Measurements from ENCODE around the gene ADAMTS1.
"Not testable (repeated sequence)": the region's sequence is repeated elsewhere in the genome, so short reads cannot be mapped to it uniquely, and the experiment has no call there.

The ADAMTS1 gene

GRCh38 chr21:26845066-26845758, at the start of gene ADAMTS1:
ADAMTS1 (minus strand) TSS chr21:26845409; CDS start chr21:26844954, 455 bp downstream.
- no peak for TF ChIP-seq ZNF274 (IDR thresholded peaks at IDR 0.05; ENCODE audit: low read depth, low read length)
- H3K4me3 ChIP-seq (ENCODE audit: low read length): peak within 1 kb of the TSS; percentile 52

DNA sequence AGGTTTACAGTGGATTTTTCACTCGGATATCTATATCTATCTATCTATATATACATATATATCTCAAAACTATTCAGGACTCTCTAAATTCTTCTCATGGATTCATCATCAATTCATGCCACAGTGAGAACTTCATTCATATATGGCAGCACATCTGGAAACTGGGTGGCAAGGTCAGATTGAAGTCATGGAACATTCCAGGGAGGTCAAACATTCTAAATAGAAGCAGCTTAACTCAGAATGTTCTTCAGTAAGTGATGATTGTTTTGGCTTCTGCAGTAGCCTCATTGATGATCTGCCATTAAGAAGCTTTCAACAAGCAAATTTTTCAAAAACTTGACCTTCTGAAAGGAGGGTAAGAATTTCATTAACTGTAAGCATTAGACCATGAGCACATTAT, 46.9 kb upstream of the ADAMTS1 start:
- no peak overlapping the region for H3K4me3 ChIP-seq (ENCODE audit: low read length)
- TF ChIP-seq ZNF274 (IDR thresholded peaks at IDR 0.05; ENCODE audit: low read depth, low read length): no peak

DNA sequence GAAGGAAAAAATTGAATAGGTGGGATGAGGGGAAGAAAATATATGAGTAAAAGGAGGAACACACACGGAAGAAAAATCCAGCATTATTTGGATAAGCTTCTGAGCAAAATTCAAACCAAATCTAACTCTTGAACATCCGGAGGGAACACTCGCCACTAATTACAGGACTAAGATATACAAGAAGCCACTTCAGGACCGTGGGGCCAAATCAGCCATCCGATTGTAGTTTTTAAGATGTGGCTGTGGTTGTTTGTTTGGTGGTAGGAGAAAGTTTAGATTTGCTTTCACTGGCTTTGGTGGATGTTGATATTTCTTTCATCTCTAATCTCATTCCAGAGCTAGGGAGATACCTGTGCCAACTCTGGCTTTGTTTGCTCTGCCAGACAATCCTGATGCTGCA, 43.7 kb upstream of the ADAMTS1 start:
- no peak overlapping the region for H3K4me3 ChIP-seq (ENCODE audit: low read length)
- no peak for TF ChIP-seq ZNF274 (IDR thresholded peaks at IDR 0.05; ENCODE audit: low read depth, low read length)

DNA sequence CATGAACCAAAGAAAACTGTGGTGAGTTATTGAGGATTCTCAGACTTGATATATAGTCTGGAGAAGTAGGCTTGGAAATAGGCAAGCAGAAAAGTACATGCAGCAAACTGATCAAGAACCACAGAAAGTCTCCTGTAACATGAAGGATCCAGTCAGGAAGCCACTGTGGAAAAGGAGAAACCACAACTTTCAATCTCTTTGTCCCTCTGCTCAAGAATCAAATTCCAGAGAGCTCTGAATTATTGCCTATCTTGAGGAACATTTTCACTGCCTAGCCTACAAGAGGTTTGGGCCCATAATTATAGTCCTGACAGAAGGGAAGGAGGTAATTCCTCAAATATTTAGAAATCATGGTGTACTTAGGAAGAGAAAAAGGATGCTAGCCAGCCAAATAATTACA, 43.0 kb upstream of the ADAMTS1 start:
- TF ChIP-seq ZNF274 (IDR thresholded peaks at IDR 0.05; ENCODE audit: low read depth, low read length): no peak
- no peak overlapping the region for H3K4me3 ChIP-seq (ENCODE audit: low read length)

- TF ChIP-seq ZNF274 (IDR thresholded peaks at IDR 0.05; ENCODE audit: low read depth, low read length): no peak
- H3K4me3 ChIP-seq (ENCODE audit: low read length): no peak overlapping the region
These were observed 42.0 kb upstream of the ADAMTS1 start for GRCh38 chr21:26887251-26887650.

DNA sequence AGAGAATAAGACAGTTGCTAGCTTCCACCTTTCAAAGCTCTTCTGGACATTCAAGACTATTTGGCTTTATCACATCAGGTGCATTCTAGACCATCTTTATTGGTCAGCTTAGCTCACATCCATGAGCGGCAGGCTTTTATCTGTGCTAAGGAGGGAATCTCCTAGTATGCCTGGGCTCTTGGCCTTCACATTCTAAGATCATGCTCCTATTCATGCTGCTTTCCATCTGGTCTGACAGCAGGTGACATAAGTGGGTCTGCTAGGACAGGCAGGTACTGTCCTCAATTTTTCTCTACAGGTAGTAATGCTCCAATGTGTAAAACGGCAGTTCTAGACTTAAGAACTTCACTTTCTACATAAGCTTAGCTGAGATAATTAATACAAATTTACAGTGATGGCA, 39.2 kb upstream of the ADAMTS1 start:
- no peak for TF ChIP-seq ZNF274 (IDR thresholded peaks at IDR 0.05; ENCODE audit: low read depth, low read length)
- H3K4me3 ChIP-seq (ENCODE audit: low read length): no peak overlapping the region

DNA sequence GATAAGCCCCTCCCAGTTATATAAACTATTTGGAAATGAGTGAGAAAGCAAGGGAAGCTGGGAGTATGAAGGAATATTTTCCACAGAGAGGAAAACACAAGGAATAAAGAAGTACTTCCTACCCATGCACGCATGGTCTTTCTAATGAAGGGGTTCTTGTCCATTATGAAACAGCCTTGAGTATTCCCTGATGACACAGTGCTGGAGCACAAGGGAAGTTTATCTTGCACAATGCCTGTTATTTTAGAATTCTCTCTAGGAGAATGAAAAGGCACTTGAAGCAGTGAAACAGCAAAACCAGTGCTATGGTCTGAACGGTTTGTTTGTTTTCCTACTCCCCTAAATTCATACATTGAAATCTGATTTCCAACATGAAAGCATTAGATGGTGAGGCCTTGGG, 38.6 kb upstream of the ADAMTS1 start:
- TF ChIP-seq ZNF274 (IDR thresholded peaks at IDR 0.05; ENCODE audit: low read depth, low read length): no peak

GRCh38 chr21:26881504-26882228, 36.5 kb upstream of the ADAMTS1 start:
- no peak for TF ChIP-seq ZNF274 (IDR thresholded peaks at IDR 0.05; ENCODE audit: low read depth, low read length)
- H3K4me3 ChIP-seq (ENCODE audit: low read length): no peak overlapping the region

More for the DNA sequence above, 38.6 kb upstream of the ADAMTS1 start:
- no peak overlapping the region for H3K4me3 ChIP-seq (ENCODE audit: low read length)

DNA sequence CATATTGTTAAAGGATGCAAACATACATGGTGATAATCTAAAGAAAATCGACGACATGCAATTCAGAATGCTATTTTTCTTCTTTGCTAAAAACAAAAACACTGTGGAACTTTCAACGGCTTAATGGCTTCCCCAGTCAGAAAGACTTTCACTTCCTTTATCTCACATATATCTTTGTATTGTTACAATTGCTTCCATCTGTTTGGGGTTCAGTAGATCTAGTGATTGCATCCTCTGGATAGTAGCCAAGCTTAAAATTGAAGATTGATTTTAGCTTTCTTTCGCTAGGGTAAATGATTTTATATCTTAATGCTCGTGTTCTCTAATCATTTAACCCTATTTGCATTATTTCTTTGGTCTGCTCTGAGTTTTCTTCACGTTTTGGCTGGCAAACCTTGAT, 31.8 kb upstream of the ADAMTS1 start:
- H3K4me3 ChIP-seq (ENCODE audit: low read length): no peak overlapping the region
- no peak for TF ChIP-seq ZNF274 (IDR thresholded peaks at IDR 0.05; ENCODE audit: low read depth, low read length)

- H3K4me3 ChIP-seq (ENCODE audit: low read length): no peak overlapping the region
- TF ChIP-seq ZNF274 (IDR thresholded peaks at IDR 0.05; ENCODE audit: low read depth, low read length): no peak
These were observed 29.1 kb upstream of the ADAMTS1 start for GRCh38 chr21:26874347-26874746.

GRCh38 chr21:26865857-26866256, 20.6 kb upstream of the ADAMTS1 start:
- H3K4me3 ChIP-seq (ENCODE audit: low read length): no peak overlapping the region

GRCh38 chr21:26856871-26857350, 11.7 kb upstream of the ADAMTS1 start:
- H3K4me3 ChIP-seq (ENCODE audit: low read length): not testable (repeated sequence)

More at GRCh38 chr21:26865857-26866256, 20.6 kb upstream of the ADAMTS1 start:
- TF ChIP-seq ZNF274 (IDR thresholded peaks at IDR 0.05; ENCODE audit: low read depth, low read length): no peak

DNA sequence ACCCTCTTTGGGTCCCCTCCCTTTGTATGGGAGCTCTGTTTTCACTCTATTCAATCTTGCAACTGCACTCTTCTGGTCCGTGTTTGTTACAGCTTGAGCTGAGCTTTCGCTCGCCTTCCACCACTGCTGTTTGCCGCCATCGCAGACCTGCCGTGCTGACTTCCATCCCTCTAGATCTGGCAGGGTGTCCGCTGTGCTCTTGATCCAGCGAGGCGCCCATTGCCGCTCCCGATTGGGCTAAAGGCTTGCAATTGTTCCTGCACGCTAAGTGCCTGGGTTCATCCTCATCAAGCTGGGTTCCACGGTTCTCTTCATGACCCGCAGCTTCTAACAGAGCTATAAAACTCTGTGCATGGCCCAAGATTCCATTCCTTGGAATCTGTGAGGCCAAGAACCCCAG, 9.5 kb upstream of the ADAMTS1 start:
- H3K4me3 ChIP-seq (ENCODE audit: low read length): not testable (repeated sequence)

DNA sequence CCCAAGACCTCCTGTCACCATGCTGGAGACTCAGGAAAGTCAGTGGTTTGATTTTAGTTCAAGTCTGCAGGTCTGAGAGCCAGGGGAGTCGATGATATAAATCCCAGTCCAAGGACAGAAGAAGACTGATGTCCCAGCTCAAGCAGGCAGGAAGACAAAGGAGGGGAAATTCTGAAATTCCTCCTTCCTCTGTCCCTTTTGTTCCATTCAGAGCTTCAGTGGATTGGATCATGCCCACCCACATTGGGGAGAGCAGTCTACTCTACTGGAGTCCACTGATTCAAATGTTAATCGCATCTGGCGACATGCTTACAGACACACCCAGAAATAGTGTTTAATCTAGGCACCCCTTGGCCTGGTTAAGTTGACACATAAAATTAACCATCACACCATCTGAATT, 7.2 kb upstream of the ADAMTS1 start:
- H3K4me3 ChIP-seq (ENCODE audit: low read length): no peak overlapping the region
- TF ChIP-seq ZNF274 (IDR thresholded peaks at IDR 0.05; ENCODE audit: low read depth, low read length): no peak
